GM19351 (cell line): ENCODE results near the gene NOL7.

ENCODE experiments used
- ATAC-seq: cut with Tn5 transposase; IDR thresholded peaks from one replicate; pipeline ENCODE4 v1.9.1; 2021; ENCODE audit warnings: mild to moderate bottlenecking, moderate library complexity; ENCODE audit not compliant: unreplicated experiment

NOL7 gene

DNA sequence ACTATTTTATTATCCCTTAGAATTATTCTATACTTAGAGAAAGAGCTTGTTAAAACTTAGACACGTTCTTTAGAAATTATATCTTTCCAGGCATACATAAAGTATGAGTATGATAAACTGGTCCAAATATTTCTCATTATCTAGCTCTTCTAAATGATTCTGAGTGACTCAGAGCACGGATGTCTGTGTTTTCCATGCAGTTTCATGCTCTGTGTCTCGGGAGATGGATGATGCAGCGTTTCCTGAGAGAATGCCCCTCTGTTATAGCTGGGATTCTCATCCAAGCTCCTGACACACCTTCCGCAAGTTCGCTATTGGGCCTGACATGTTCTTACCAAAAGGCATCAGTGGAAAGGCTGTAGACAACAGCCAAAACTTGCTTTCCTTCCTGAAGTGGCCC, 21.4 kb upstream of the NOL7 start:
- no peak for ATAC-seq

DNA sequence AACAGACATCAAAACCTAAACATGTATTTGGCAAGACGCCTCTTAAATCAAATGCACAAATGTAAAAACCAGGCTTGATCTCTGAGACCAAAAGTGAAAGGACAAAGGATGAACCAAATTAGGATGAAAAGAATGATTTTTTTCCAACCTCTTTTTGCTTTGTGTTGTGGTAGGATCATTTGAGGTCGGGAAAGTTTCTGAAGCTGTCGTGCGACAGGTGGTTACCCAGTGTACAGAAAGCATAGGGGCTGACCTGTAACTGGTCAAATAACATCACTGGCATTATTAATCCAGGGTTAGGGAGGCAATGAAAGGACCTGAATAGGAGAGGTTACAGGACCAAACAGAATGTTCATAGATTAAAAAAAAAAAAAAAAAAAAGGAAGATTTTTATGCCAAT, 18.1 kb upstream of the NOL7 start:
- ATAC-seq = no peak

- ATAC-seq = no peak
These were observed 15.1 kb upstream of the NOL7 start for GRCh38 chr6:13600036-13600435.

DNA sequence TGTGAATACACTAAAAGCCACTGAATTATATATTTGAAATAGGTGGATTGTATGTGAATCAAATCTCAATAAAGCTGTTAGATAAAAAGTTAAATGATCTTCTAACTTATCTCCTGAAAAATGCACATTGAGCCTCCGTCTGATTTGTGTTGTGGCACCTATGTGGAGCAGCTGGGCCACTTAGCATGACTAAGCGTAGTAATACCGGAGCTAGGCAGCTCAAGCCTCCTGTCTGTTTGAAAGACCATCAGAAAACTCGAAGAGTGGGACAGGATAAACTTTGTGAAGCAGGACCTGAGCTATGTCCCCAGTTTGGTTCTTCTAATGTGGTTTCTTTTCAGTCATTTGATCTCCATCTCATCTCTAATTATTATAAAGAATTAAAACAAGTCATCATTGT, 11.0 kb upstream of the NOL7 start:
- no peak for ATAC-seq

DNA sequence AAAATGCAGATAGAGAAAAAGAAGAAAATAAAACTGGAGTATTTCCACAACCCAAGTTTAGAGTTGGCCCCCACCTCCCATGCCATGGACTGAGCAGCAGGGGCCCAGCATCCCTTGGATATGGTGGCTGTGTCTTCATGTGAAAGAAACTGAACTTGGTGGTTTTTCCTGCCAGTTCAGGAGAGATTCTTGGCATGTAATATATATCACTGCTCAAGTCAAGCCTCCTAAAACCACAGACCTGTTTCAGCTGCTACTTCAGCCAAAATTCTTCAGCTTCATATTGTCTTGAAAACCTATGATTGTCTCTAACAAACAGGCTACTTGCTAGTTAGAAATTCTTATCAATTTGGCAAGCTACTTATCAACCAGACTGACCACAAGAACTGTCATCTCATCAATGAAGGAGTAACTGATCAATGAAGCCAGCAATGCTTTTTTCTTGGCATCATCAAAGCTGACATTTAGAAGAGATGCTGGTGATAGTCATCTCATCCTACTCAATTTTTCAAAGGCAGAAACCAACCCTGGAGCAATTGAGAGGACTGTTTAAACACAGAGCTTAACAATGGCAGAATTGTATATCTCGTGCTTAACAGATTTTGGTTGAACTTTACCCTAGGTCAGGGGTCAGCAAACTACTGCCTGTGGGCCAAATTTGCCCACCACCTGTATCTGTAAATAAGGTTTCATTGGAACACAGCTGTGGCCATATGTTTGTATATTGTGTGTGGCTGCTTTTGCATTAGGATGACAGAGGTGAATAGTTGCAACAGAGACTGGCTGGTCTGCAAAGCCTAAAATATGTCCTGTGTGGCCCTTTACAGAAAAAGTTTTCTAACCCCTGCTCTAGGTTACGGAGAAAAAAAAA, 10.4 kb upstream of the NOL7 start:
- ATAC-seq = no peak

DNA sequence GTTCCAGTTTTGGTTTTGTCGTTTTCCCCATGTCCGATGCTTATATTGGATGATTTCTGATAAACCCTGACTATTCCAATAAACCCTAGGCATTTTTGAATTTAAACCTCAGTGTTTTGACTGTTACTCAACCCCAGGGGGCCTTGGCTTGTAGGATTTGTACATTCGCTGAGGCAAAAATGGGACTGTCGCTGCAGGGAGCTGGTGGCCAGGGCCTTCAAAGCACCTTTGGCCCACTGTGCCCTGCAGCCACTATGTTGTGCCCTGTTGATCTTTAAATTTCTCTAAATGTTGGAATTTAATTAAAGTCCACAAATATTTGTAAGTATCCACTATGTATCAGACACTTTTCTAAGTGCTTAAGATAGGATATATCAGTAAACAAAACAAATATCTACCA, 9.5 kb upstream of the NOL7 start:
- no peak for ATAC-seq

GRCh38 chr6:13611715-13612114, 3.4 kb upstream of the NOL7 start:
- ATAC-seq = no peak

- ATAC-seq = no peak
These were observed 2.0 kb upstream of the NOL7 start for GRCh38 chr6:13613029-13613594.

DNA sequence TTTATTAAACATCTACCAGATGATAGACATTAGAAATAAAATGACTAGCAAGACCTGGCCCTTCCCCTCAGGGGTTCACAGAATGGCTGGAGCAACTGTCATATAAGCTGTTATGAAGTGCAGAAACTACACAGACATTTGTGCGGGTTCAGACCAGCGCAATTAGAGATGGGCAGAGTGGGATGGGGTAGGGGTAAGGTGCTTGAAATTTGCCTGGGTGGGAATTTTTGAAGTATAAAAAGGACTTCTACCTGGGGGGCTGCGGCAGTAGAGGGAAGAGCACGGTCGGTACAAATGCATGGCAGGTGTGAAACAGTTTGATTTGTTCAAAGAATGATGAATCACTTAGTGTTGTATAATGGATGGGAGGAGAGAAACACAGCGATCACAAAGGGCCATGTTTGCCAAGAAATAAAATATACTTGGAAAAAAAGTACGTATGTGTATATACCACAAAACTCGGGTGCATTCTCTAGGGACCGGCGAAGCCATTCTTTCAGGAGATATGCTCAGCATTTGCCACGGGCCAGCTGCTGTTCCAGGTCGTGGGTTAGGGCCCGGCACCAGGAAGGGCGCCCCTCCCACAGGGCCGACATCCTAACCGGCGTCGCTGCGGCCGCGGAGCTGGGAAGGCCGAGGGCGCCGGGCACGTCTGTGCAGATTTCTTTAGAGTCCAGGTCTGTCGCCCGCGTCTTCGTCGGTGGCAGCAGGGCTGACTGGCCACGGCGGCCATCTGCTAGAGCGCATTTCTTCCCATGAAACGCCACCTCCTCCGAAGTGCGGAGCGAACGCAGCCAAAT, 809 bp upstream of the NOL7 start:
- peak; percentile 5 for ATAC-seq

DNA sequence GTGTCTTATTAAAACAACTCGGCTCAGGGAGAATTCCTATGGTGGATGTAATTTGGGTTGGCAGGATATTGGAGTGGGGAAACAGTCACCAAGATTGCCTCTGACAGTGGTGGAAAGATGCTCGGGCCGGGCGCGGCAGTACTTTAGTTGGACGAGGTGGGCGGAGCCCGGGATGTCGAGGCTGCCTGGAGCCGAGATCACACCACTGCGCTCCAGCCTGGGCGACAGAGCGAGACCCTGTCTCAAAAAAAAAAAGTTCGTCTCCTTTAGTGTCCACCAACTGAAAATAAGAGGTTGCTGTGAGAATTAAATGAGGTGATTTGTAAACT, 621 bp downstream of the NOL7 start:
- peak; percentile 30 for ATAC-seq

GRCh38 chr6:13617066-13617465, 1.9 kb downstream of the NOL7 start:
- ATAC-seq = no peak

GRCh38 chr6:13624871-13625288, 9.7 kb downstream of the NOL7 start:
- ATAC-seq = no peak

DNA sequence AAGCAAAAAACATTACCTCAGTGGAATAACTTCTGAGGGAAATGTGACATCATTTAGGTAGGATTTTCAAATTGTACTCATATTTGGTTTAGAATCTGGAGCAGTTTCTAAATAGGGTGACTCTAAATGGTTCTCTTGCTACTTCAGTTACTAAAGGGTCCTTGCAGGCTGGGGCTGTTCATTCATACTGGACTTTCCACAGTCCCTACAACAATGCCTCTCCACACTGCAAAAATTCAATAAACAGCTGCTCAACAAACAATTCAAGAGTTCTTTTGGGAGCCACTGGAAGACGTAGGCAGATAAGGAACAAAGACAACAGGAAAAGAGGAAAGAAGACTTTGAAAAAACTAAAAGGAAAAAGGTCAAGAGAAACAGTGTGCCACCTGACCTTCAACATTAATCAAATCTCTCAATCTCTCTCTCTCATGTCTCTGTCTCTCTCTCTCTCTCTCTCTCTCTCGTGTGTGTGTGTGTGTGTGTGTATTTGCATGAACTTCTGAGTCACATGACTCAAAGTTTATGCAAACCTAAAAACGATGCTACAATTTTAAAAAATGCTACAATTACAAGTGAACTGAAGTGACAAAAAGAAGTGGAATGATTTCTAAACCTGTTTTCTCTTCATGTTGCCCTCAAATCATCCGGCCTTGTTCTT, 14.5 kb downstream of the NOL7 start:
- no peak for ATAC-seq

DNA sequence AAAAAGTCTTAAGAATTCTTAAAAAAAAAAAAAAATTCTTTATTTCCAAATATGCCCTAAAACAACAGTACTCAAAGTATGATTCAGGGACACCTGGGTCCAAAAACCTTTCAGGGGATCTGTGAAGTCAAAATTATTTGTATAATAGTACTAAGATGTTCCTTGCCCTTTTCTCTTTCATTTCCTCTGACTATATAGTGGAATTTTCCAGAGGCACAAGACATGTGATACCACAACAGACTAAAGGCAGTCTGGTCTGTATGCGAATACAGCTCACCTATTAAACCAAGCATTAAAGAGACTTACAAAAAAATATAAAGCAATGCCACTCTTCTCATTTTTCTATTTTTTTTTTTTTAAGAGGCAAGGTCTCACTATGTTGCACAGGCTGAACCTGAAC, 15.4 kb downstream of the NOL7 start:
- no peak for ATAC-seq

DNA sequence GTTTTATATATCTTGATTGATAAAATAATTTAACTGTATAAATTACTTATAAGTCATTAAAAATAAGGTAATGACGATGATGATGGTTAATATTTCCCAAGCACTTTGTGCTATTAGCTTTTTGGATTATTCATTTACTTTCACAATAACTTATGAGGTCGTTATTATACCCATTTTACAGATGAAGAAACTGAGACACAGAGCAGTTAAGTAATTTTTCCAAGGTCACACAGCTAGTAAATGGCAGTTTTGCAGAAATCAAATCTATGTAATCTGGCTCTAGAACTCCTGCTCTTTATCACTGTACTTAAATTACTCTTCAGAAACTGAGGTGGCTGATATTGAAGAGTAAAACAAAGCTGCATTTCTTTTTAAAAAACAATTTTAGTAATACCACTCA, 18.2 kb downstream of the NOL7 start:
- no peak for ATAC-seq

DNA sequence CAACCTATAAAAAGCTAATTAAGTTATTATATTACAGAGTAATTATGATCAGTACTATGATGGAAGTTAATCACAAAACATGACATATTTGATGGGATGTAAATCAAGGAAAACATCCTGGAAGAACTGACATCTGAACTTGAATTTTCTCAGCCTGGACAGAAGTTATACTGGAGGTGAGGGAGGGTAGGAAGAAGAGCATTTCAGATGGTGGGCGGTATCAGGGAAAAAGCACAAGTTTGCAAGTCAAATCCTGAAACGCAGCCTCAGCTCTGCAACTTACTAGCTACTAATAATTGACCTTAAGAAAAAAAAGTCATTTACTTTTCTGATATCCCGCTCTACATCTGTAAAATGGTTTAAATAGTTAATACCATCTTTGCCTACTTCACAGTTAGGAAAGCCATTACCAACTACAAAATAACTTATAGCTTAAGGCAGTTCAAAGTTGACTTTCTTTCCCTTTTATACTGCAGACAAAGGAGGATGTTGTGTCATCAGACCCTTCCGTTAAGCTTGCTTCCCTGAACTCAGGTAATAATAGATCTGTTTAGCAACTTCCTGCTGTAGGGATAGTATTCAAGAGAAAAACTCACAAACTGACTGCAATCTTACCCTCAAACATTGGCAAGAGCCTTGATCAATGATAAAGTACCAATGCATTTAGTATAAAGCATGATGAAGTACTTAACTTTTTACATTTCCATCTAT, 21.0 kb downstream of the NOL7 start:
- no peak for ATAC-seq

DNA sequence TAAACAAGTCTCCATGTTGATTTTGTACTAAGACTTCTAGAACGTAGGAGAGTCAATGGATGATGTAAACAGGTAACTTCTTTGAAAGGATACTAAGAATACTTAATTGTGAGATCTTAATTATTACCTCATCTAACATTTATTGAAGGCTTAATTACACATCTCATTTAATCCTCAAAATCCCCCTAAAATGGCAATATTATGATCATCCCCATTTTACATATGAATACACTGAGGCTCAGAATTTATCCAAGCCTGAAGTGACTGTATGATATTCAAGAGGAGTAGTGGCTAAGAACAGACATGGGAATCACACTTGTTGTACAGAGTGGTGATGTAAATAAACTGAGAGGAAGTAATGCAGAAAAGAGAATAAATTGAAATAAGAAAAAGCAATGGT, 22.9 kb downstream of the NOL7 start:
- ATAC-seq = no peak

- no peak for ATAC-seq
These were observed 23.5 kb downstream of the NOL7 start for GRCh38 chr6:13638626-13639025.

DNA sequence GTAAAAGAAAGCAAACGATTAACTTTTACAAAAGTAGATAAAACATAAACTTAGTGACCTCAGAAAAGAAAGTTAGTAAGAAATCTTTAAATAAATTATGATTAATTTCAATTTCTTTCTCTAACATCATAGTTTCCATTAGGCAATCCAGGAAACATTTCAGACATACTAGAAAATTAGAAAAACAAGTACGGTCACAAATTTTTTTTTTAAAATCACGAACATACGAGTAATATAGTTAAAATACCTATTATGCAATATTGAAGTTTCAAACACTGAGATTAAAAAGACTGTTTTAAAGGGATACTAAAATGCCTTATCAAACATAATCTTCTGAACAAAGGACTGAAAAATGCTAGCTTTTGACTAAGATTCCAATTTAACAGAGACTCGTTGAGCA, 26.2 kb downstream of the NOL7 start:
- ATAC-seq = no peak

DNA sequence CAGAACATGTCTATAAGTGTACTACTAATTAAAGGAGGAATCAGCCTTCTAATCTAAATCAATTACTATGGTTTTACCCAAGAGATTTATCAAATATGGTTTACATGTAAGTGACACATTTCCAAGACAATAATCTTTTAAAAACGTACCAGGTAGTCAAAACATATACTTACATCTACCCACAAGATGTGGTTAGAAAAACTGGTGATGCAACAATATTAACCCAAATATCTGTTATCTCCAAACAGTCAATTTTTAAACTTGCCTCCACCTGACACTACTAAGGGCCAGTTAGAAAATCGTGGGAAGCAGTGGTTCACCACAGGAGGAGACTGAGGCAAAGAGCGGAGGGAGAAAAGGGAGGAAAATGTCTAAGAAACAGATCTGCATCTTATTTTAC, 28.0 kb downstream of the NOL7 start:
- ATAC-seq = no peak

DNA sequence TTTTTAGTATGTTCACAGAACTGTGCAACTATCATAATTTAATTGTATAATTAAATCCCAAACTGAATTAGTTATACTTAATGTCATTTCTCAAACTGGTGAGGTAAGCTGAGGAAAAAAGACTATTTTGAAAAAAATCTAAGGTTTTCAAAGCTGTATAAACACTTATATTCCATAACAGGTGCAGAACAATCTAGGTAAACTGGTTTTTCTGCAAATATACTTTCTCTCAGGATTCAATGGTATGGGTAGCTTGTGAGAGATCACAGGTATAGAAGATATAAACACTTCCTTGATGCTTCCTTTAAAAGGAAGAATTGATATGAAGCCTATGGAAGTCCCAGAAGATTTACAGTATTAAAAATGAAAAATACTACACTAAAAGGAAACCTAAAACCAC, 33.7 kb downstream of the NOL7 start:
- no peak for ATAC-seq
